Activated CD8-positive, alpha-beta T cell treated with anti-CD3 and anti-CD28 coated beads for 36 hours (primary cell): ENCODE data around the gene EHBP1. TPM values are rescaled to one million over a fixed set of nuclear protein-coding genes. Genes with fewer than 3 reads are reported as not detected.
A peak's percentile ranks its signal among the peaks of the same experiment; 100 is the strongest.

Experiments used
- ATAC-seq: fragments of 200-7000 bp; cut with Tn5 transposase; one replicate; pipeline ENCODE4 v1.10.0; 2021; ENCODE audit warnings: mild to moderate bottlenecking, moderate library complexity
- CTCF ChIA-PET: fragments of 350-600 bp; sonication (Branson Sonifier 250); formaldehyde crosslinking; loops from one replicate; lab custom pipeline; 2021; ENCODE audit warnings: antibody characterized with exemption; lab: Charles Lee
- POLR2A ChIA-PET: fragments of 350-600 bp; sonication (Branson Sonifier 250); formaldehyde crosslinking; loops from one replicate; lab custom pipeline; 2021; ENCODE audit warnings: antibody characterized with exemption; lab: Charles Lee
- DNase-seq: peaks from one replicate; pipeline ENCODE4 v3.0.0-alpha.2; 2020
- H3K27ac Mint-ChIP-seq: one replicate; pipeline ENCODE4 v1.8.0; 2021; ENCODE audit warnings: mild to moderate bottlenecking, mixed read lengths
- H3K27me3 Mint-ChIP-seq: one replicate; pipeline ENCODE4 v1.8.0; 2021; ENCODE audit warnings: mixed read lengths
- H3K36me3 Mint-ChIP-seq: one replicate; pipeline ENCODE4 v1.8.0; 2021; ENCODE audit warnings: low read depth, mixed read lengths
- H3K4me1 Mint-ChIP-seq: one replicate; pipeline ENCODE4 v1.8.0; 2021; ENCODE audit warnings: low read depth, mixed read lengths
- H3K4me3 Mint-ChIP-seq: one replicate; pipeline ENCODE4 v1.8.0; 2021; ENCODE audit warnings: mild to moderate bottlenecking, moderate library complexity, mixed read lengths
- H3K9me3 Mint-ChIP-seq: one replicate; pipeline ENCODE4 v1.8.0; 2021; ENCODE audit warnings: mixed read lengths
- CTCF ChIP-seq: fragments of 200-600 bp; IDR thresholded peaks from one replicate; pipeline ENCODE4 v1.8.0; 2022; ENCODE audit warnings: antibody characterized with exemption, mild to moderate bottlenecking
- intact Hi-C: fragments of 100-400 bp; cut with micrococcal nuclease; formaldehyde crosslinking; loops from one replicate; pipeline ENCODE4 v1.10.0; 2022
- total RNA-seq, 2 experiments: library from RNA; stranded (reverse); gene quantifications; one replicate each; pipeline ENCODE4 v1.2.3, GENCODE V29; 2021

The EHBP1 gene
- total RNA-seq, 2 experiments from 2014 or later = 24.1 to 24.3 TPM

GRCh38 chr2:62692225-62692624 lies 13.3 kb upstream of the EHBP1 start:
- ChIA-PET POLR2A (no interaction called here), CTCF (interaction anchor here (1.7 kb wide), 1 partner anchor 235 kb away, joined by 5 read pairs; no protein-coding TSS in a partner anchor)
- ATAC-seq = no peak
- TF ChIP-seq CTCF = no peak
- no peak for DNase-seq
- Mint-ChIP-seq H3K27me3 (peaks cover 18% of the 10 kb centered on the region), H3K36me3 (no peaks in the 10 kb centered on the region), H3K9me3 (no peaks in the 10 kb centered on the region), H3K4me3 (no peak overlapping the region), H3K27ac (no peak overlapping the region), H3K4me1 (no peaks in the 10 kb centered on the region)
- intact Hi-C loops = no loop called here

- TF ChIP-seq CTCF = no peak
- no peak for ATAC-seq
- DNase-seq = no peak
- Mint-ChIP-seq H3K27ac (no peak overlapping the region), H3K4me1 (no peaks in the 10 kb centered on the region), H3K9me3 (no peaks in the 10 kb centered on the region), H3K27me3 (peaks cover 2% of the 10 kb centered on the region), H3K36me3 (no peaks in the 10 kb centered on the region), H3K4me3 (no peak overlapping the region)
- intact Hi-C loops = no loop called here
- ChIA-PET CTCF (no interaction called here), POLR2A (no interaction called here)
Measured at GRCh38 chr2:62698653-62699052, 6.9 kb upstream of the EHBP1 start.

GRCh38 chr2:62704654-62705006 lies 883 bp upstream of the EHBP1 start:
- ATAC-seq (no peak), DNase-seq (no peak)
- Mint-ChIP-seq H3K27me3 (no peaks in the 10 kb centered on the region), H3K4me1 (peaks cover 29% of the 10 kb centered on the region), H3K27ac (peak overlapping the region; percentile 67), H3K9me3 (peaks cover 3% of the 10 kb centered on the region), H3K4me3 (peak overlapping the region; percentile 80), H3K36me3 (peaks cover 14% of the 10 kb centered on the region)
- no peak for TF ChIP-seq CTCF
- intact Hi-C loops = no loop called here
- ChIA-PET CTCF (interaction anchor here (1.2 to 1.4 kb wide), 3 partner anchors 71 to 248 kb away, joined by 4 to 6 read pairs (median 5); no protein-coding TSS in a partner anchor), POLR2A (interaction anchor here (0.6 kb wide), 2 partner anchors 11 to 1174 kb away, joined by 3 read pairs; no protein-coding TSS in a partner anchor)

- ChIA-PET CTCF (no interaction called here), POLR2A (interaction anchor here (1.0 kb wide), 1 partner anchor 9 kb away, joined by 3 read pairs; no protein-coding TSS in a partner anchor)
- Mint-ChIP-seq H3K36me3 (peaks cover 14% of the 10 kb centered on the region), H3K4me1 (peaks cover 29% of the 10 kb centered on the region), H3K27me3 (no peaks in the 10 kb centered on the region), H3K27ac (peak overlapping the region; percentile 67), H3K4me3 (peak overlapping the region; percentile 80), H3K9me3 (peaks cover 3% of the 10 kb centered on the region)
- intact Hi-C loops = no loop called here
- no peak for TF ChIP-seq CTCF
- DNase-seq (peak; percentile 47), ATAC-seq (no peak)
Measured at GRCh38 chr2:62705859-62706720, 577 bp downstream of the EHBP1 start.
